NOMO-1 treated with dmso at 0.1 percent for 144 hours (cell line): ENCODE results near the gene RPS14.
"Not testable (repeated sequence)": the region's sequence is repeated elsewhere in the genome, so short reads cannot be mapped to it uniquely, and the experiment has no call there.

Source experiments
- DNase-seq: peaks from one replicate; lab custom pipeline; 2025; ENCODE audit not compliant: unreplicated experiment; lab: John Stamatoyannopoulos, UW

The RPS14 gene

DNA sequence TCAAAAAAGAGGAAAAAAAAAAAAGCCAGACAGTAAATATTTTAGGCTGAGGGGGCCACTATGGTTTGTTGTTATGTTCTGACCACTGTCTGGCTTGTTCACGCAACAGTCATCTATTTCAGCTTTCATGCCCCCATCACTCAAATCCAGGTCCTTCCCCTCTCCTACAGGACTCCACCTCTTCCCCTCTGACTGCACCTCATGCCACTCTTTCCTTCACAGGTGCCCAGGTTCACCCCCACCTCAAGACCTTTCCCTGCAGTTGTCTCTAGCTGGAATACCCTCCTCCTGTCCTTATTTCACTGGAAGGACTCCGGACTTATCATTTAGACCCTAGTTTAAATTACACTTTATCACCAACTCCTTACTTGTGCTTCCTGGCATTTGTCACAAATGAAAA lies 3.5 kb downstream of the RPS14 start:
- DNase-seq = no peak

- DNase-seq = no peak
Measured at GRCh38 chr5:150444770-150445169, 4.8 kb downstream of the RPS14 start.

GRCh38 chr5:150443242-150444075 lies 6.1 kb downstream of the RPS14 start:
- no peak for DNase-seq

- DNase-seq = no peak
Measured at GRCh38 chr5:150442699-150443080, 6.8 kb downstream of the RPS14 start.

DNA sequence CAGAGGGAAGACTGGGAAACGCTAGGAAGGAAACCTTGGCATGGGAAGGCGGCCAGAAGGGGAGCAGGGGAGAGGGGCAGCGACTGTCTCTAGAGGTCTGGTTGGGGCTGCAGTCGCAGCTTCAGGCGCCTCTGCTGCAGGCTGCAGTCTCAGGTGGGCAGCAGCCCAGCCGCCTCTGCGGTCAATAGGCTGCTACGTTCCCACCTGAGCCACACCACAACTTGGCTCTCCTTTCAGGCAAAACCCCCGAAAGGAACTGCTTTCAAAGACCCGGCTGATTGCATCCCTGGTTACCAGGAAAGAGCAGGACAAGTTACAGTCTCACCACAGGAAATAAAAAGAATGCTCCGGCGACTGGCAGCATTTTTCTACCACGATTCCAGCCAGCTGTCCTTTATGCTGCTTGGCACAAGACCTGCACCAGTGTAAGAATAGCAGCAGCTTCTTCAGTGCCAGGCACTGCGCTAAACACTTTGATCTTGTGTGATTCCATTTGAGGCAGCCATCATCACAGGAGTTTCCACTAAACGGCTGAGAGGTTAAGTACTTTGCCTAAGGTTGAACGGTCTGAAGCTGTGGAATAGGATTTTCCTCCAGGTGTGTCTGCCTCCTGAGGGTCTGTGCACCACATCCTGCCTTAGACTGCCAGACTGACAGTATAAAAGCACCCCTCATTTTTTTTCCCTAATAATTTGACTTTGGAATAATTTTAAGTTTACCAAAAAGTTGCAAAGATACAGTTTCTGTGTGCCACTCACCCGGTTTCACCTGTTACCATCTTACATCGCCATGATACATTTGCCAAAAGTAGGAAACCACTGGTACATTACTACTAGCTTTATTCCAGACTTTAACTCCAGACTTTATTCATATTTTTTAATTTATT lies 7.5 kb downstream of the RPS14 start:
- no peak for DNase-seq

DNA sequence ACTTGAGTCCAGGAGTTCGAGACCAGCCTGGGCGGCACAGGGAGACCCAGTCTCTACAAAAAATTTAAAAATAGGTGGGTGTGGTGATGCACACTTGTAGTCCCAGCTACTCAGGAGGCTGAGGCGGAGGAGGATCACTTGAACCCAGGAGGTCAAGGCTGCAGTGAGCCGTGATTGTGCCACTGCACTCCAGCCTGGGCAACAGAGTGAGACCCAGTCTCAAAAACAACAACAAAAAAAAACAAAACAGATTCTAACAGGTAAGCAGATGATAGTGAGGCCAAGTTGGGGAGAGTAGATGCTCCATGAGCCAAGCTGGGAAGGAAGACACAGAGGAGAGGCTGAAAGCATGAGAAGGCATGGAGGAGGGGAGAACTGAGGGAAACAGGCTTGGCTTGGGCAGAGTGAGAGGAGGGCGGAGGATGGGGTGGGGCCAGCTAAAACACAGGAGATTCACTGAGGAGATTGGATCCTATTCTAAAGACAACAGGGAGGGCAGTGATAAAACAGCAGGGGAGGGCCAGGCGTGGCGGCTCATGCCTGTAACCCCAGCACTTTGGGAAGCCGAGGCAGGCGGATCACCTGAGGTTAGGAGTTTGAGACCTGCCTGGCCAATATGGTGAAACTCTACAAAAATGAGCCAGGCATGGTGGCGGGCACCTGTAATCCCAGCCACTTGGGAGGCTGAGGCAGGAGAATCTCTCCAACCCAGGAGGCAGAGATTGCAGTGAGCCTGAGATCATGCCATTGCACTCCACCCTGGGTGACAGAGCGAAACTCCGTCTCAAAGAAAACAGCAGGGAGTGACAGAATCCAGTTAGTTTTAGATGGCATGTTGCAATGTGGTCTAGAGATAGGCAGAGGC lies 8.4 kb downstream of the RPS14 start:
- DNase-seq = no peak

DNA sequence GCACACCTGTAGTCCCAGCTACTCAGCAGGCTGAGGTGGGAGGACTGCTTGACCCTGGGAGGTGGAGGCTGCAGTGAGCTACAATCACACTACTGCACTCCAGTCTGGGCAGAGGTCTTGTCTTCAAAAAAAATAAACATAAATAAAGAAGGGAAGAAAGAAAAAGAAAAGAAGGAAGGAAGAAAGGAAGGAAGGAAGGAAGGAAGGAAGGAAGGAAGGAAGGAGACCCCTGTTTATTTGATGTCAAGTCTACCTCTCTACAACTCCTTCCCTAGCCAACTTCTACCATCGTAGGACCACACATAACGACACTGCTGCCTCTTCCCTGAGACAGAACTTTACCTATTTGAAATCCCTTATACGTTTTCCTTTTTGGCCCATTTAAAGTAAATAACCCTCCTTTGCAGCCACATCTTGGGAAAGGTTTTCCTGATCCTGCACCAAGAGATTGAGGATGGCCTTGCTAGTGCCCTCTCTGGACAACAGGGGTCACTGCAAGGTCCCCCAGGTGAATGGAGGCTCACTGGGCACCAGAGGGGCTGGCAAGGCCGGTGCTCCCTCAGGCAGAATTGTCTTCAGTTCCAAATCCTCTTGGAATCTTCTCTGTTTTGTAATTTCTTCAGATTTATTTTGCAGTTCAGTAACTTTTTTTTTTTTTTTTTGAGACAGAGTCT lies 10.5 kb downstream of the RPS14 start:
- no peak for DNase-seq

DNA sequence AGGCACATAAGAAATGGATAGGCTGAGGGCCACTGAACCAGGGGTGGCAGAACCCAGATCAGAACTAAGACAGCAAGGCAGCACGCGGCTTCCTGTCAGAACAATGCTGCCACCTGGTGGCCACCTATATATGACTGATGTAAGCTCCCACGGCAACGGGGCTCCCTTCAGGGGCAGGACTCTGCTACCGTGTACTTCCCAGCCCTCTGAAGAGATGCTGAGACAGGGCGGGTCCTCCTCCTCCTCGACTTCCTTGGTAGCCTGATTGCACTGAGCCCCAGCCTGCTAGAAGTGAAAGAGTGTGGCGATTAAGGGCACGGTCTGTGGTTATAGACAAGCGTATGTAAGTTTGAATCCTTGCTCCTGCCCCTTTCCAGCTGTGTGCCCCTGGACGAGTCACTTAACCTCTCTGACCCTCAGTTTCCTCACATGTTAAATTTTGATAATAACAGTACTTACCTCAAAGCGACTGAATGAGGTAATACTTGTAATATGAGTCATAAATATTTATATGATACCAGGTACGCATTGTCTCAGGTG lies 13.3 kb downstream of the RPS14 start:
- DNase-seq = peak; percentile 84

DNA sequence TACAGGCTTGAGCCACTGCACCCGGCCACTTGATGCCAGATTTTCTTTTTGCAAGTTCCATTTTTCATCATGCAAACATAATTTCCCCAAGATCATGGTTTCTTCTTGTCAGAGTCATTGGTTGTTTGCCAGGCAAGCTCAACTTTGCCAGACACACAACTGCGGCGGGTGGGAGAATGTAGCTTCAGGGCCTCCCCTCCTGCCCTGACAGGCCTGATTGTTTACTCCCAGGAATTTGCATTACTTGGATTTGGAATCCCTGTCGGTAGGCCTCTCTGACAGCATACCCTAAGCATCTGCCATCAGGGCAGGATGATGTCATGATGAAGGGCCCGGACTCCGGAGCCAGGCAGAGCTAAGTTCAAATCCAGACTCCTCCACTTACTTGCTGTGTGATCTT lies 15.1 kb downstream of the RPS14 start:
- no peak for DNase-seq

GRCh38 chr5:150431574-150431973 lies 18.0 kb downstream of the RPS14 start:
- no peak for DNase-seq

- DNase-seq = no peak
Measured at GRCh38 chr5:150431048-150431447, 18.5 kb downstream of the RPS14 start.

- DNase-seq = peak; percentile 13
Measured at GRCh38 chr5:150429410-150429873, 20.1 kb downstream of the RPS14 start.

- DNase-seq = no peak
Measured at GRCh38 chr5:150428978-150429377, 20.6 kb downstream of the RPS14 start.

GRCh38 chr5:150428106-150428876 lies 21.2 kb downstream of the RPS14 start:
- DNase-seq = no peak

DNA sequence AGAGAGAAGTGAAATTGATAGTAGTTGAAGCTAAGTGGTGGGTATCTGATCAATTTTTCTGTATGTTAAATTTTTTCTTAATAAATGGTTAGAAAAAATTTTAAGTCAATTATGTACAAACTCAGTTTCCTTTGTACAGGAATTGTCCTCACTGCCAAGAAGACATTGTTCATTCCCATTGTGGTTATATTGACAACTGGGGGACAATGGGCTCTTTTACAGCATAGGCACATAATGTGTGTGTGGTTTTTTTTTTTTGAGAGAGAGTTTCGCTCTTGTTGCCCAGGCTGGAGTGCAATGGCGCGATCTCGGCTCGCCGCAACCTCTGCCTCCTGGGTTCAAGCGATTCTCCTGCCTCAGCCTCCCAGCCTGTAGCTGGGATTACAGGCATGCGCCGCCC lies 23.4 kb downstream of the RPS14 start:
- not testable (repeated sequence) for DNase-seq

DNA sequence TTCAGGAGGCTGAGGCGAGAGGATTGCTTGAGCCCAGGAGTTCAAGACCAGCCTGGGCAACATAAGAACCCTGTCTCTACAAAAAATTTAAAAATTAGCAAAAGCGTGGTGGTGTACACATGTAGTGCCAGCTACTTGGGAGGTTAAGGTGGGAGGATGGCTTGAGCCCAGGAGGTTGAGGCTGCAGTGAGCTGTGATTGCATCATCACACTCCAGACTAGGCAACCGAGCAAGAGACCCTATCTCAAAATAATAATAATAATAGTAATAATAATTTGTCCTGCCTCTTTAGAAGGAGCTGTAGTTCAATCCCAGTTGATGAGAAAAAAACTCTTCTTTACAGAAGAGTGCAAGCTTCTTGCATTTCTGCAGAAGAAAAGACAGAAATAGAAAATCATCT lies 26.8 kb downstream of the RPS14 start:
- no peak for DNase-seq

DNA sequence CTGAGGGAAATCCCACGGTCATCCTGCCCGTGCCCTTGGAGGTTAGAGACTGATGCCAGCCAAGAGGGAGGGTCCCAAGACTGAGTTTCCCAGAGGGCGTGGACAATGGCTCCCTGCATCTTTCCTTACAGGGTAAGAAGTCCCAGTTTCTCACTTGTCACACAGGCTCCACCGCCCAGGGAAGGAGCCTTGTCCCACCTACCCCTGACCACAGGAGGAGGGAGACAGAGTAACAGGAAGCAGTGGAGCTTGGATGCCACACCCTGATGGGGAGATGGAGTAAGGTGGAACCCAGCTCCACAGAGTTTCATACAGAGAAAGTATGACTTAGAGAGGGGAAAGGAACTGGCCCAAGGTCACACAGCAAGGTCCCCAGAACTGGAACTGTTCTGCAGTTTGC lies 27.5 kb downstream of the RPS14 start:
- DNase-seq = no peak

DNA sequence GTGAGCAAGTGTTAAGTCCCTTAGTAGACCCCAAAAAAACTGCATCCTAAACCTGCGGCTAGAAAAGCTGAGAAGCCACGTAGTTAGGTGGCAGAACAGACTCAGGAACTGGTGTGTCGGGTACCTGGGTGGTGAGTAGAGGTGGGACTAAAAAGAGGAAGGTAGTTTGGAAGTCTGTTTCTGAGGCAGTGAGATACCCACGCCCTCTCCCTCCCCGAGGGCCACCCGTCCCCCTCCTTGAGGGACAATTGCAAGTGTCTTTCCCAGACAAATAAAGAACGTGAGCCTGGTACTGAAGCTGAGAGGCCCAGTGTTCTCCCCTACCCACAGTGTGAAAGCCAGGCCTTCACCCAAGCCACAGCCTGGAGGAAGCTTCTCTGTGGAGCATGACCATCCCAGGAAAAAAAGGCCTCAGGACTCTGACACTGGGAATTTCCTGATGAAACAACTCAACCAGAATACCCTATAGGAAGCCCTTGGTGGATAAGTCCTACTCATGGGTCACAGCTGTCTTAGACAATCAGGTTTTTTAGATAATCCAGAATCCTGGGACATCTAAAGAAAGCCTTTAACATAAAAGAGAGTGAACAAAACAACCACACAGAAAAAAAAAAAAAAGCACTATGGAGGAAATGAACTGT lies 29.8 kb downstream of the RPS14 start:
- DNase-seq = peak; percentile 31
